Measurements from ENCODE around the gene DPP9. TPM values are rescaled to one million over a fixed set of nuclear protein-coding genes. Genes with fewer than 3 reads are reported as not detected.

Gene DPP9
- total and polyA plus RNA-seq, 2 of the 8 experiments (the other 6 are each of a cell fraction or from before 2014, with no cell fraction given) = 11.6 to 40.7 TPM

DNA sequence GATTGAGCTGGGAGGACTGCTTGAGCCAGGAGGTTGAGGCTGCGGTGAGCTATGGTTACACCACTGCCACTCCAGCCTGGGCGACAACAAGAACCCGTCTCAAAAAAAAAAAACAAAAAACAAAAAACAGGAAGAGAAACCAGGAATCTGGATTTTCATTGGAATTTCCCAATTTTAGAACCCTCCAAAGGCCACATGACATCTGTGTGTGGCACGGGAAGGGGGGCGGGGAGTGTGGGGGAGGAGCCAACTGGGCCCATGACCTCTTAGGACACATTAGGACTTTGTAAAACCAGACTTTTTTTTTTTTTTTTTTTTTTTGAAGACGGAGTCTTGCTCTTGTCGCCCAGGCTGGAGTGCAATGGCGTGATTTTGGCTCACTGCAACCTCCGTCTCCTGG is 32.3 kb downstream of the DPP9 start:
- FAIRE-seq = no peak
- Histone ChIP-seq H2BK20ac (ENCODE audit: low read length) (no peak overlapping the region), H4K91ac (replicated peaks; ENCODE audit: insufficient read length, low read length) (no peak overlapping the region), H3K4me3 (ENCODE audit: extremely low read depth in 1 of 4, insufficient read depth in 2 of 4, low read depth in 3 of 4, low read length in 4 of 4) (no peak overlapping the region), H4K20me1 (replicated peaks in 1 of 2; ENCODE audit: control insufficient read depth in 1 of 2, insufficient read depth in 2 of 2, low read length in 2 of 2) (peaks cover 2 to 12% of the 10 kb centered on the region in 2 experiments), H3K79me2 (ENCODE audit: control insufficient read depth in 1 of 2, insufficient read depth in 2 of 2, low read length in 2 of 2) (no peaks in the 10 kb centered on the region), H3K27me3 (replicated peaks in 1 of 4; ENCODE audit: control insufficient read depth in 3 of 4, extremely low read depth in 1 of 4, insufficient read depth in 3 of 4, low read length in 3 of 4) (no peaks in the 10 kb centered on the region), H3K18ac (ENCODE audit: extremely low read depth, low read length) (no peak overlapping the region), H3K9me3 (ENCODE audit: insufficient read depth in 2 of 2, low read depth in 1 of 2, low read length in 1 of 2) (no peaks in the 10 kb centered on the region), H2BK120ac (replicated peaks; ENCODE audit: low read depth, low read length) (no peak overlapping the region), H3K79me1 (ENCODE audit: low read depth, low read length) (no peaks in the 10 kb centered on the region), H2BK12ac (ENCODE audit: low read depth, low read length) (no peak overlapping the region), H3K36me3 (ENCODE audit: control insufficient read depth in 2 of 4, insufficient read depth in 4 of 4, low read length in 3 of 4) (peaks cover 10 to 48% (median 34%) of the 10 kb centered on the region in 4 experiments; a peak in 7 of 8 replicates), H3K23ac (ENCODE audit: insufficient read length) (no peak overlapping the region), H3K4me2 (ENCODE audit: insufficient read depth in 1 of 2, low read depth in 2 of 2, low read length in 2 of 2) (no peak overlapping the region), H3K23me2 (ENCODE audit: low read depth, low read length) (no peaks in the 10 kb centered on the region), H3K27ac (ENCODE audit: low read depth, low read length) (no peak overlapping the region), H2AFZ (ENCODE audit: low read length) (no peak overlapping the region), H3K4me1 (replicated peaks in 1 of 4; ENCODE audit: control insufficient read depth in 3 of 4, insufficient read depth in 4 of 4, low read length in 3 of 4) (no peaks in the 10 kb centered on the region), H3K4ac (replicated peaks; ENCODE audit: insufficient read length, low read depth, low read length) (no peak overlapping the region), H2AK5ac (ENCODE audit: low read depth, low read length) (no peak overlapping the region), H4K5ac (ENCODE audit: insufficient read length, low read depth, low read length) (no peak overlapping the region), H3K14ac (ENCODE audit: insufficient read length) (no peak overlapping the region), H2BK15ac (ENCODE audit: low read length) (no peak overlapping the region), H4K8ac (ENCODE audit: extremely low read depth, insufficient read depth, low read length) (no peak overlapping the region), H3K56ac (replicated peaks; ENCODE audit: insufficient read length, low read depth, low read length) (no peak overlapping the region), H2BK5ac (ENCODE audit: low read depth, low read length) (no peak overlapping the region), H3K9ac (replicated peaks in 1 of 4; ENCODE audit: extremely low read depth in 1 of 4, low read depth in 3 of 4, low read length in 3 of 4) (no peak overlapping the region)
- 100% methylated on average over 6 of the region's 9 CpGs; no CpG with 5 or more reads in 1 of the 2 experiments for WGBS, 2 experiments (ENCODE audit: extremely low coverage in 1 of 2, insufficient coverage in 1 of 2, insufficient read length in 1 of 2, insufficient replicate concordance in 2 of 2, low coverage in 1 of 2, low lambda C conversion rate in 2 of 2, missing lambda C conversion rate in 1 of 2)
- no peak for DNase-seq (ENCODE audit: low read depth in 1 of 2, low spot score in 2 of 2)
- POLR2A ChIA-PET (ENCODE audit: partially characterized antibody) = no interaction called here
- CTCF ChIA-PET (ENCODE audit: partially characterized antibody) = no interaction called here
- no peak for TF ChIP-seq BRCA1 (IDR thresholded peaks at IDR 0.05; ENCODE audit: low read depth, low read length)
- no peak for TF ChIP-seq ATF2 (IDR thresholded peaks at IDR 0.05; ENCODE audit: low read length)
- no peak for TF ChIP-seq SIN3A (conservative IDR thresholded peaks at IDR 0.05 in 1 of 2, IDR thresholded peaks at IDR 0.05 in 1 of 2; ENCODE audit: low read depth in 1 of 2, low read length in 2 of 2)
- TF ChIP-seq JUND (IDR thresholded peaks at IDR 0.05; ENCODE audit: low read length) = no peak
- no peak for TF ChIP-seq JUN (IDR thresholded peaks at IDR 0.05; ENCODE audit: low read depth, low read length)
- TF ChIP-seq CREB1 (IDR thresholded peaks at IDR 0.05) = no peak
- no peak for TF ChIP-seq EP300 (IDR thresholded peaks at IDR 0.05; ENCODE audit: borderline replicate concordance in 1 of 2, low read depth in 2 of 2, low read length in 2 of 2)
- TF ChIP-seq EZH2 (IDR thresholded peaks at IDR 0.05; ENCODE audit: low read depth, low read length, severe bottlenecking) = no peak
- no peak for TF ChIP-seq ATF3 (IDR thresholded peaks at IDR 0.05; ENCODE audit: insufficient read depth, low read depth, low read length)
- TF ChIP-seq TBP (IDR thresholded peaks at IDR 0.05; ENCODE audit: low read depth, low read length) = no peak
- TF ChIP-seq SIRT6 (IDR thresholded peaks at IDR 0.05; ENCODE audit: low read length) = no peak
- TF ChIP-seq CBX5 (IDR thresholded peaks at IDR 0.05; ENCODE audit: low read depth, low read length) = no peak
- TF ChIP-seq EGR1 (IDR thresholded peaks at IDR 0.05; ENCODE audit: borderline replicate concordance, low read depth, low read length) = no peak
